ENCODE results near the gene RFX1.

- TF ChIP-seq POLR2AphosphoS5 (IDR thresholded peaks at IDR 0.05) = no peak
- TF ChIP-seq CTCF (IDR thresholded peaks at IDR 0.05) = no peak
Observed at GRCh38 chr19:13926010-13926409, 80.1 kb downstream of the RFX1 start.

Measured in suprapubic skin (tissue), 3 donors.